K562 (cell line): ENCODE results near the gene BAG1. TPM values are rescaled to one million over a fixed set of nuclear protein-coding genes. Genes with fewer than 3 reads are reported as not detected.

Experiments
- CUX1 ChIP-seq: fragments of 200-800 bp; sonication (Bioruptor generic); IDR thresholded peaks from 2 replicates; pipeline ENCODE4 v1.6.1; 2016; ENCODE audit warnings: missing genetic modification characterization, missing compliant biosample characterization
- MGA ChIP-seq: fragments of 450-650 bp; IDR thresholded peaks from 2 replicates; pipeline ENCODE4 v1.6.1; 2016; ENCODE audit warnings: mild to moderate bottlenecking, moderate library complexity
- RERE ChIP-seq: sonication (generic); formaldehyde crosslinking; IDR thresholded peaks from 2 replicates; pipeline ENCODE4 v1.8.0; 2023; ENCODE audit warnings: missing genetic modification reagents, mild to moderate bottlenecking, borderline replicate concordance
- ZNF263 ChIP-seq: sonication (generic); formaldehyde crosslinking; IDR thresholded peaks from 2 replicates; pipeline ENCODE4 v1.8.0; 2022; ENCODE audit warnings: mild to moderate bottlenecking, missing genetic modification reagents, borderline replicate concordance
- ZNF75A ChIP-seq: fragments of 450-650 bp; formaldehyde crosslinking; IDR thresholded peaks from 2 replicates; pipeline ENCODE4 v1.4.0; 2020; ENCODE audit warnings: mild to moderate bottlenecking
- polyA plus RNA-seq, 8 experiments: library from polyadenylated mRNA; depleted of rRNA in 4 of 8; stranded (reverse) in 5 of 8; unstranded in 3 of 8; fragments of >200 nt; fragmentation: Nextera tagmentation in 2 of 8; fragmentation: Illumina TruSeq in 1 of 8; extraction: Ambion mirVana in 2 of 8; extraction: Trizol in 1 of 8; gene quantifications; 2 replicates each; pipeline versions ENCODE4 v1.2.1 to v1.2.3, GENCODE V29; 2011 to 2014; ENCODE audit warnings: inconsistent platforms in 1 of 8, missing spikeins in 1 of 8
- total RNA-seq, 7 experiments: library from RNA; depleted of rRNA in 6 of 7; stranded (reverse); fragments of >200 nt in 6 of 7; fragmentation: Illumina TruSeq in 2 of 7; extraction: Trizol in 2 of 7; gene quantifications; 2 replicates each; pipeline versions ENCODE4 v1.2.1 to v1.2.3, GENCODE V29; 2011 to 2021; ENCODE audit warnings: low replicate concordance in 1 of 7

BAG1 gene
- total and polyA plus RNA-seq, 9 of the 15 experiments (the other 6 are each of a cell fraction or from before 2014, with no cell fraction given) = 9.7 to 106 (median 56.9) TPM

DNA sequence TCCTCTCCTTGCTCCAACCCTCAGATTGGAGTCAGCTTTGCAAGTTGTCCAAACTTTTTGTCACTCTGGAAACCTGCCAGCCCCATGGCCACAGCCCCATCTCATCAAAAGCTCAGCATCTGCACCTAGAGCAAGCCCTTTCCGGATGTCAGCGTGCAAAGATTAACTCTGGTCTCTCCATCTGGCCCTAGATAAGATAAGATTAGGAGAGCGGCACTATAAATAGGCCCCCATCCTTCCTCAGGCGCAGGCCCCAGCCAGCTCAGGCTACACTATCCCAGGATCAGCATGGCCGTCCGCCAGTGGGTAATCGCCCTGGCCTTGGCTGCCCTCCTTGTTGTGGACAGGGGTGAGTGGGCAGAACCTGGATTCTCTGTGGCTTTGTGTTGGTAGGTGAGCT lies 24.6 kb downstream of the BAG1 start, which contains the start of gene SPINK4 (continued):
- TF ChIP-seq RERE (CRISPR knock-in tag) (no peak), ZNF75A (CRISPR knock-in tag) (no peak), MGA (no peak; the same call in 1 of the 2 replicates), CUX1 (no peak), ZNF263 (no peak)
